RCC 7860 (cell line): ENCODE data around the gene SEC61A2.
A peak's percentile ranks its signal among the peaks of the same experiment; 100 is the strongest.
"Not testable (repeated sequence)": the region's sequence is repeated elsewhere in the genome, so short reads cannot be mapped to it uniquely, and the experiment has no call there.

Experiments
- DNase-seq: peaks from one replicate; pipeline ENCODE4 v3.0.0-alpha.2; 2015; ENCODE audit warnings: low spot score
- FAIRE-seq: peaks from 2 replicates; lab custom pipeline; 2012; peaks lifted over from hg19 to GRCh38; lab: Jason Lieb, UNC

SEC61A2 gene

DNA sequence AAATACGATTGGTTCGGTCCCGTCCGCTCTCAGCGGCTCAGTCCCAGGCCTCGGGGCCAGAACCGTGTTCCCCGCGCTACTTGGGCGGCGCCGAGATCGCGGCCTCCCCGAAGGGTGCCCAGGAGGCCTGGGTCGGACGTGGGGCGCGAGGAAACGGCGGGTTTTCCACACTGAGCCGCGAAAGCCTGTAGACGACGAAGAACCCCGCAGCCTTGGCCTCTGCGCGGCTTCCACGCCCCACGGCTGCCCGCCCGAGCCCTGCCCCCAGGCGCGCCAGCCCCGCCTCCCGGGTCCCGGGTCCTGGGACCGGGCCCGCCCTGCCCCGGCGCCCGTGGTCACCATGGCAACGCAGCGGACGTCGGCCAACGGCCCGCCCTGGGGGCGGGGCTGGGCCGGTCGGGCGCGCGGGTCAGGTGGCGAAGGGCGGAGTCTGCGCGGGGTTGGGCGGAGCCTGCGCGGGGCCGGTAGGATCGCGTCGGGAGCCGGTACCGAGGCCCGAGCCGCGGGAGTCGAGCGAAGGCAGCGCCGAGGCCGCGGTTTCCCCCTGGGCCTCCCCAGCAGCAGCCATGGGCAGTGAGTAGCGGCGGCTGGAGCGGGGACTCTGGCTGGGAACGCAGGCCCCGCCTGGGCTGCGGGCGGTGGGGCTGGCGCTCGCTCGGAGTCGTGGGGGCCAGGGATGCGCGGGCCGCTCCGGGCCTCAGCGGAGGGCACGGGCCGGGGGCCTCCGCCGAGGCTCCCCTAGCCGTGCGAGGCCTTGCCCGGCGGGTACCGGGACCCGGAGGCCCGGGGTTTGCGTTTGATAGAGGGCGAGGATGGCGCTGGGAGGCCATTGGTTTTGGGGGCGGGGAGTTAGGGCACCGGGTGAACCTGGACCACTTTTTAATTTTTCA lies at the start of gene SEC61A2:
TSS of gene SEC61A2 (plus strand) at position 456 of the 890 bp plus-strand sequence. CDS start at position 567, 111 bp downstream.
- no peak for FAIRE-seq
- DNase-seq: peak; percentile 80

DNA sequence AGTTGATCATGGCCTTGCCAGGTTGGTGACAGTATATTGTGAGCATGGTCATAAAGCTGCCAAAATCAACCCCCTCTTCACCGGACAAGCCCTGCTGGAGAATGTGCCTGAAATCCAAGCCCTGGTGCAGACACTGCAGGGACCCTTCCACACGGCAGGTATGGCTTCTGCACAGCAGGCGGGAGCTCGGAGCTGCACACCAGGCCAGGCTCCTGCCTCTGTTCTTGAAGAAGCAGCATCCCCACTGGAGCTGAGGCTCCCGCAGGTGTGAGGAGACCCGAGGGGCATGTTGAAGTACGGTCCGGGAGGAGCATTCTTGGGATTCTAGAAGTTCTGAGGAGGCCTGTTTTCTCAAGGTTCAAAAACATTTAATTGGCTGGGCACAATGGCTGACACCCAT lies 48.0 kb upstream of the SEC61A2 start:
- DNase-seq (no peak), FAIRE-seq (no peak)

DNA sequence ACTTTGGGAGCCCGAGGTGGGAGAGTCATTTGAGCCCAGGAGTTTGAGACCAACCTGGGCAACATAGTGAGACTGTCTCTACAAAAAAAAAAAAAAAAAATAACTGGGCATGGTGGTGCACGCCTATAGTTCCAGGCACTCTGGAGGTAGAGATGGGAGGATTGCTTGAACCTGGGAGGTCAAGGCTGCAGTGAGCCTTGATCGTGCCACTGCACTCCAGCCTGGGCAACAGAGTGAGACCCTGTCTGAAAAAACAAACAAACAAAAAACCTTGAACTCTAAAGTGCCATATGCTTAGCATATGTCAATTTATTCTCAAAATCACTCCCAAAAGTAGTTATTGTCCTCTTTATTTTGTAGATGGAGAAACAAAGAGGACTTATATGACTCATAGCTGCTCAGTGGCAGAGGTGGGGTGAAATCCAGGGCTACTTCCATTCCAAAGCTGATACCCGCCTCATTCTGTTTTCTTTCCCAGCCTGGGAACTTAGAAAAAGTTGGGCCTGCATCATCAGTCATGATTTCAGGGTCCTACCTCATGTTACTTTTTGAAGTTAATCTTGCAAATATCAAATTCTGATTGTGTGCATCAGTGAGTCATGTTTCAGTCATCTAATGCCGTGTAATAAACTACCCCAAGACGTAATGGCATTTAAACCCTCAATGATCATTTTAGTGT lies 47.5 kb upstream of the SEC61A2 start:
- DNase-seq (no peak), FAIRE-seq (no peak)

DNA sequence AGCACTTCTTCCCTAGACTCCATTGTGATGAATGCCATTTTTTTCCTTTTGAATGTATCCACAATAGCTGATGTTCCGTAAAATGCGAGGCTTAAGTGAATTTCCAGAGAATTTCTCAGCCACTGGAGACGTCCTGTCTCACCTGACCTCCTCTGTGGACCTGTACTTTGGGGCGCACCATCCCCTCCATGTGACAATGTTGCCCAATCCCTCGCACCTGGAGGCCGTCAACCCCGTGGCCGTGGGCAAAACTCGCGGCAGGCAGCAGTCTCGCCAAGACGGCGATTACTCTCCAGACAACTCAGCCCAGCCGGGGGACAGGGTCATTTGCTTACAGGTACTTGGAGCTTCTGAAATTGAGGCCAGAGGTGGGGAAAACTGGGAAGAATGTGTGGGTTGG lies 40.6 kb upstream of the SEC61A2 start:
- DNase-seq: no peak
- no peak for FAIRE-seq

DNA sequence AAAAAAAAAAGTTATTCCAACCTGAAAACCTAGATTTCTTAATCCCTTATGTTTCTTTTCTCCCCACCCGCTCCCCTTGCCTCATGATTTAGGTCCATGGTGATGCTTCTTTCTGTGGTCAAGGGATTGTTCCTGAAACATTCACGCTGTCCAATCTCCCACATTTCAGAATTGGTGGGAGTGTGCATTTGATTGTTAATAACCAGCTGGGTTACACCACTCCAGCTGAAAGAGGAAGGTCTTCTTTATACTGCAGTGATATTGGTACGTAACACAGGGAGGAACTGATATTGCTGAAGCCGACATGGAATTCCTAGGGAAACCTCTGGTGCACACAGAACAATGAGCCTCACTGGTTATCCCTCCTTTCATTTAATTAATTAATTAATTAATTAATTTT lies 38.1 kb upstream of the SEC61A2 start:
- FAIRE-seq: no peak

DNA sequence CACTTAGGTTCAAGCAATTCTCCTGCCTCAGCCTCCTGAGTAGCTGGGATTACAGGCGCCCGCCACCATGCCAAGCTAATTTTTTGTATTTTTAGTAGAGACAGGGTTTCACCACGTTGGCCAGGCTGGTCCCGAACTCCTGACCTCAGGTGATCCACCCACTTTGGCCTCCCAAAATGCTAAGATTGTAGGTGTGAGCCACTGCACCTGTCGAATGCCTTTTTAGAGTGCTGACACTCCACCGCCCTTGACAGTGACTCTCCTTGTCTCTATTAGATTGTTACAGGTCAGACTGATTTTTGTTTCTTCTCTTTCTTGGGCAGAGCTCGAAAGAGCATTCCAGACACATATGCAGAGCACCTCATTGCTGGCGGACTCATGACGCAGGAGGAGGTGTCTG lies 32.1 kb upstream of the SEC61A2 start:
- DNase-seq, FAIRE-seq: not testable (repeated sequence)

More for the DNA sequence above, 38.1 kb upstream of the SEC61A2 start:
- no peak for DNase-seq

DNA sequence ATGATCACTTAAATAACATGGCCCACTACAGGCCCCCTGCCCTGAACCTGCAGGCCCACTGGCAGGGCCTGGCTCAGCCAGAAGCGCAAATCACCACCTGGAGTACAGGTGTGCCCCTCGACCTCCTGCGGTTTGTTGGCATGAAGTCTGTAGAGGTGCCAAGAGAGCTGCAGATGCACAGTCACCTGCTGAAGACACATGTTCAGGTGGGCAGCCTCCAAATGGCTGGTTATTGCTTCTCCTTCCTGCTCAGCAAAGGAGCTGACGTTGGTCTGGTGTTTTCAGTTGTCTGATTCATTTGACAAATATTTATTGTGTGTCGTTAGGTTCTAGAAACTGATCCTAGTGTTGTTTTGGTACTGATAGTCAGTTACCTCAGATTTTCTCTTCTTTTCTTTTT lies 31.7 kb upstream of the SEC61A2 start:
- DNase-seq (no peak), FAIRE-seq (no peak)

DNA sequence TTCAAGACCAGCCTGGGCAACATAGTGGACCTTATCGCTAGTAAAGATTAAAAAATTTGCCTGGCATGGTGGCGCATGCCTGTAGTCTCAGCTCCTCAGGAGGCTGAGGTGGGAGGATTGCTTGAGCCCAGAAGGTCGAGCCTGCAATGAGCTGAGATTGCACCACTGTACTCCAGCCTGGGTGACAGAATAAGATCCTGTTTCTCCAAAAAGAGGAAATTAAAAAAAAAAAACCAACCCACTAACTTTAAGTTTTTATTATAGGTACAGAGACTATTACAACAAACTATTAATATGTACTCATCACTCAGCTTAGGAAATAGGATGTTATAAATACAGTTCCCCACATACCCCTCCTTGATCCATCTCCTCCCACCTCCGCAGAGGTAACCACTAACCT lies 30.5 kb upstream of the SEC61A2 start:
- DNase-seq (no peak), FAIRE-seq (no peak)

DNA sequence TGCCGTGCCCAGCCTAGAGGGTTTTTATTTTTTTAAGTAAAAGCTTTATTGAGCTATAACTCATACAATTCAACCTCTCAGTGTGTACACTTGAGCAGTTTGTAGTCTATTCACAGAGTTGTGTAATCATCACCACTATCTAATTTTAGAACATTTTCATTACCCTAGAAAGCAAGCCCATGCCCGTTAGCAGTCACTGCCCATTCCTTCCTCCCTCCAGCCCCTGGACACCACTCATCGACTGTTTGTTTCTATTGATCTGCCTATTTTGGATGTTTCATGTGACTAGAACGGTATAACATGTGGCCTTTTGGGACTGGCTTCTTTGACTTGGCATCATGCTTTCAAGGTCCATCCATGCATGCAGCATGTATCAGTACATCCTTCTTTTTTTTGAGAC lies 25.7 kb upstream of the SEC61A2 start:
- FAIRE-seq (no peak), DNase-seq (no peak)

DNA sequence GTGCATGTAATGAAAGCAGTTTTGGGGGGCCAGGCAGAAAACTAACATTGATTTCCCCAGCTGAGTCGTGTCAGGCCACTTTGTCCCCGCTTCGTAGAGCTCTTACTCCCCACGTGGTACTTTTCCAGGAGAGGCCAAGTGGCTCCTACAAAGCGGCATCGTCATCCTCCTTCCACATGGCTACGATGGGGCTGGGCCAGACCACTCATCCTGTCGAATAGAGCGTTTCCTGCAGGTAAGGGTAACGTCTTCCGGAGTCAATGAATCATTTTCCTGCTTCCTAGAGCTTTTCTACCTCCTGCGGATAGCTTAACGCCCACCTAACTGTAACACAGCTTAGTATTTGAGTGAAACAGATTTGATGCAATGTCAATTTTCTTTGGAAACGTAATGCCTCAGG lies 21.7 kb upstream of the SEC61A2 start:
- DNase-seq: no peak
- FAIRE-seq: no peak

DNA sequence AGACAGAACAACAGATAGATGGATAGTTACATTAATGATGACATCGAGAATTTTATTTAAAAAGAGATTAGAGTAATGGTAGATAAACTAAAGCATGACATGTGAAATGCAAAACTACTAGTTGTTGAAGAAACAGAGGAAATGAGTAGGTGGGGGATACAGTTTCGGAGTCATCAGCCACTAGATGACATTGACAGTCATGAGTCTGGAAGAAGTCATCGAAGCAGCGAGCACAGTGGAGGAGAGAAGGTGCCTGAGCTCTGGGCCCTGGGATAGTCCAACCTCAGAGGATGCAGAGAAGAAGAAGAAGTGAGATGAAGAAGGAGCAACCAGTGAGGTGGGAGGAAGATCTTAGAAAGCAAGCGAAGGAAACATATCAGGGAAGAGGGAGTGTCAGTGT lies 20.2 kb upstream of the SEC61A2 start:
- no peak for FAIRE-seq
- DNase-seq: no peak

DNA sequence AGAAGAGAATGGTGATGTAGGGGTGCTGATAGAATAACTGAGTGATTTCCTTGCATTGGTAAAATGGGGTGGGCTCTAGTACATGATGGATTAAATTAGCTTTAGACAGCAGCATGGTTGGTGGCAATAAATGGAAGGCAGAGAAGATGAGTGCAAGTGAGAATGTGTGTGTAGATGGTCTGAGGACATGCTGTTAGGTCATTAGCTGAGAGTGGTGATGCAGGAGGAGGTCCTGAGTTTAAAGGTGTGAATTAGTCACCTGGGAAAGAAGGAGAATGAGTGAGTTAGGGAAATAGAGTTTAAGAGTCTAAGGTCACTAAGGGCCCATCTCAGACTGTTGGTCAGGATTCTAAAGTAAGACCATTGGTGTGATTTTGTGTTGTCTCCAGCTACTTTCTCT lies 17.9 kb upstream of the SEC61A2 start:
- FAIRE-seq (no peak), DNase-seq (no peak)

DNA sequence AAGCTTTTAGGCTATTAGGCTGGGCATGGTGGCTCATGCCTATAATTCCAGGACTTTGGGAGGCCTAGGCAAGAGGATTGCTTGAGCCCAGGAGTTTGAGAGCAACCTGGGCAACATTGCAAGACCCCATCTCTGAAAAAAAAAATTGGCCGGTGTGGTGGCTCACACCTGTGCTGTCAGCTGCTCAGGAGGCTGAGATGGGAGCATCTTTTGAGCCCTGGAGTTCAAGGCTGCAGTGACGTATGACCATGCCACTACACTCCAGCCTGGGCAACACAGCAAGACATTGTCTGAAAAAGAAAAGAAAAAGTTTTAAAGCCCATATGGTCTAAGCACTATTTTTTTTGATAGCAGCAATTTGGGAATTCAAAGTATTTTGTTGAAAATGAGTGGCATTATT lies 15.8 kb upstream of the SEC61A2 start:
- DNase-seq: no peak
- FAIRE-seq: no peak

DNA sequence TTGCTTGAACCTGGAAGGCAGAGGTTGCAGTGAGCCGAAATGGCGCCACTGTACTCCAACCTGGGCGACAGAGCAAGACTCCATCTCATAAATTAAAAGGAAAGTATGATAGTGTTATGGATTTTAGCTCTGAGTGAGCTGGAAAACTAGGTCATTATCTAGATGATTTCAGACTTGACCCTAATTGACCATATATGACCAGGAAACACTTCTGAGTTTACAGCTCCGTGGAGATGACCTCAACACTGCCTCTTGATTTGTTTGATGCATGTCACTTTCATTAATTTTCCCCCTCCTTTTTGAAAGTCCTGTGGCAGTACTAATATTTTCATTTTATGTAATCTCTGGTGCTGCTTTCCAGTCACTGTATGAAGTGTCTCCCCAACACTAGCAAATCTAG lies 7.8 kb upstream of the SEC61A2 start:
- FAIRE-seq (no peak), DNase-seq (no peak)

DNA sequence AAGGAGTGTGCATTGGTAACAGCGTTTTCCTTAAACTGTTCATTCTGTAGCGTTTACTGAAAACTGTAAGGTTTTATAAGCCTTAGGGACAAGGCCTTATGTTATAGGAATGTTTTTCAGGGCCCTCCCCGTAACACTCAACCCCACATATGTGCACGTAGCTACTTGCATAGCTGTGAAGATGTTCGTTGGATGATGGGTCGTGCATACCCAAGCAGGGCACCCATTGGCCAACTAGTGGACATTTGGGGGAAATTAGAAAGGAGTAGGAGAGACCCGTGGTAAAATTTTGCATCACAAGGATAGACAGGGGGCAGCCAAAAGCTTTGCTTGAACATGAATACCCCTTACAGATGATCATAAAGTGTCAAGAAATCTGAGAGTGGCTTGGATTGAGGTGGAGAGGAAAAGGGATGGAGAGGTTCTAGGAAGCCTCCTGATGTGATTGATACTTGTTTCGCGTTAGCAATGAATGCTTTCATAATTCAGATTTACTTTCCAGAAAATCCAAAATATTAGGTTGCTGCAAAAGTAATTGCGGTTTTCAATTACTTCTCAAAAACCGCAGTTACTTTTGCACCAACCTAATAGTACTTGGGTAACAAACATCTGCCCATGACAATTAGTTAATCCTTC lies 878 bp downstream of the SEC61A2 start:
- FAIRE-seq (peak; percentile 50), DNase-seq (peak; percentile 45)

DNA sequence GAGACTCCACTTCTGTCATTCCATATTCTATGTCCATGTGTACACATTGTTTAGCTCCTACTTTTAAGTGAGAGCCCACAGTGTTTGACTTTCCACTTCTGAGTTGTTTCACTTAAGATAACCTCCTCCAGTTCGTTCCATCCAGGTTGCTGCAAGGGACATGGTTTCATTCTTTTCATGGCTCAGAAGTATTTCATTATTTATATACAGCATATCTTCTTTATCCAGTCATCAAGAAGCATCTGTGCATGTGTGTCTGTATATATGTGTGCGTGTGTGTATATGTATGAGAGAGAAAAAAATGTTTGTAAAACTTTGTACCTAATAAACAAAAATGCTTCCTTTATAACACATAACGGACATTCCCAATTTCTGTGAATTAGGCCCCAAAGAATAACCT lies 6.2 kb downstream of the SEC61A2 start:
- DNase-seq (no peak), FAIRE-seq (no peak)

DNA sequence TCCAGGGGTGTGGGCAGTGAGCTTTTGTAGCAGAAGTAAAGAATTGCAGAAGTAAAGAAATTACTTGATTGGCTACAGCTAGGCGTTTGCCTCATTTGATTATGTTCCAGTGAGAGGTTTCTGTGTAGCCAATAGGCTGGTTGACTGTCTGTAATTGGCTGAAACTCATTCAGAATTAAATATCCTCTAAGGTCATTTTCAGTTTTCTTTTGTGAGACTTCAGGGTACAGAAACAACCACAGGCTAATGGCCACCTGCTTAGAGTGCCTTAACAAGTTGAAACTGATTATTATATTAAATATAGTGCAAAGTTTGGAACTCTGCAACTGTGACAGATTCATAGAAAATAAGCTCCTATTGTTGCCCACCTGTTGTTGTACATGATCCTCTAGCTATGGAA lies 10.6 kb downstream of the SEC61A2 start:
- no peak for FAIRE-seq
- no peak for DNase-seq

DNA sequence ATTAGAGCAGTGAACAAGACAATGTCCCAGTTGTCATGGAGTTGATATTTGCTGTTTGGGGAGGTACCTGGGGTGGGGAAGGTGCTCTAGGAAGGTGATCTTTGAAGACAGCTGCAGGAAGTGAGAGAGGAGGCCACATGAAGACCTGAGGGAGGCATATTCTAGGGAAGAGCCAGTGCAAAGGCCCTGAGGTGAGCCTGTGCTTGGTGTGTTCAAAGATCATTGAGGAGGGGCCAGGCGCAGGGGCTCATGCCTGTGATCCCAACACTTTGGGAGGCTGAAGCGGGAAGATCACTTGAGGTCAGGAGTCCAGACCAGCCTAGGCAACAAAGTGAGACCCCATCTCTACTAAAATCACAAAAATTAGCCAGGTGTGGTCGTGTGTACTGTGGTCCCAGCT lies 15.1 kb downstream of the SEC61A2 start:
- no peak for FAIRE-seq
- DNase-seq: no peak

DNA sequence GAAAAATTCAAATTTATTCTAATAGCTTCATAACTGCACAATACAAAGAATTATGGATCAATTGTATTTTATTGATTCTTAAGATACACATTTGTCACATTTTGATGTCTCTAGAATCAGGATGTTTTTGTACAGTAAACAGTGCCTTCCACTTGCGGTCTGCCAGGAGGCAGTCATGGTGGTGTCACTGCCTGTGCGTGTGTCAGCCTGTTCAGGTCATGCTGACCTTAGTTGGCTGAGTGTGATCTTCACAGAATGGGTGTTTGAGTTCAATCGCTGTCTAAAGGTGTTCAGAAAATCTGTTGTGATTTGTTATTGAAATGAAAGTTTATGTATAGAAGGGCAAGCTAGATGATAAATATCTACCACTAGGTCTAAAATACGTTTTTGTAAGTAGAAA lies 20.7 kb downstream of the SEC61A2 start:
- DNase-seq (no peak), FAIRE-seq (no peak)

DNA sequence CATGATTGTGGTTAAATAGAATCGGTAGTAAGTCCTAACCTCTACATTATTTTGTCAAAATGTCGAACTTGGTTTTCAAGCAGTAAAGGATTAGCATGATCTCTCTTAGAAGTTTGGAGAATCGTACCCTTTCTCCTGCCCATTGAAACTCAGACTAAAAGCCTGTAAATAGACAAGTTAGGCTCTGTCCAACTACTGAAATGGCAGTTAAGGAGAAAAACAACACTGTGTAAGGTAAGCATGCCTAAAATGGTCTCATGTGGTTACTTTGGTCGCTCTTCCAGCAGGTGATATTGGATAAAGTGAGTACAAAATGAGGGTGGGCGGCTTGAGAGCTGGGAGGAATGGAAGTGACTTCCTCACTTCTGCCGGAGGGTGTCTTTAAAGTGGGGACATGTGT lies 25.0 kb downstream of the SEC61A2 start:
- DNase-seq (no peak), FAIRE-seq (no peak)

DNA sequence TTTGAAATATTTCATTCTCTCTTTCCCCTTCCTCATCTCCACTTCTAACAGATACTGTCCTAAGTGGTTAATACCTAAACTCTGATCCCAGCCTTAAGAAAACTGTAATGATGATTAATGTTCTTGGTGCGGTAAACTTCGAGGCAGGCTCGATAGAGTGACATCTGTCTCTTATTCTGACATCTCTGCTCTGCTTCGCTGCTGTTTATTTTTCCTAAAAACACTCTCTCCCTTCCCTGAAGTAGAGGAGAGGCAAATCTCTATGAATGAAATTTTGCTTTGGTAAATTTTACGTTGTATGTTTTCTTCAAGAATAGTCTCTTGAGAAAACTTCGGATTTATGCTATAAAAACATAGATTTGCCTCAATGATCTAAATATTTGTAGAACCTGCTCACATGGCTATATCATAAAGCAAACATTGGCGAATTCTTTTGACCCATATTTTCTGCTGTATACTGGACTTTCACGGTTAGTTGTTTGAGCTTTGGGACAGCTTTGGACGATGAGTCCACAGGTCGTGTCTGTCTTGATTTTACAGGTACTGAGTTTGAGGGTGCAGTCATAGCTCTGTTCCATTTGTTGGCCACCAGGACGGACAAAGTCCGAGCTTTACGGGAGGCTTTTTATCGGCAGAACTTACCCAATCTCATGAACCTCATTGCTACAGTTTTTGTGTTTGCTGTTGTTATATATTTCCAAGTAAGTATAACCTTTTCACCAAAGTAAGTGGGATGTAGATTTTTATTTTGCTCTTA lies 27.1 kb downstream of the SEC61A2 start:
- FAIRE-seq (no peak), DNase-seq (no peak)
